GM10266 (cell line): Measurements from ENCODE around the gene KPNA3.
"Not testable (repeated sequence)": the region's sequence is repeated elsewhere in the genome, so short reads cannot be mapped to it uniquely, and the experiment has no call there.

ENCODE experiments used
- DNase-seq: peaks from one replicate; pipeline ENCODE4 v3.0.0; 2012; ENCODE audit errors: extremely low spot score
- TF ChIP-seq, protein P1 (sequence below): IDR thresholded peaks from 2 replicates; pipeline ENCODE4 v1.5.1; 2012; ENCODE audit warnings: mild to moderate bottlenecking, low read depth; ENCODE audit not compliant: control insufficient read depth, insufficient read depth; ENCODE audit errors: missing control alignments

The KPNA3 gene

GRCh38 chr13:49711218-49711863, 81.1 kb downstream of the KPNA3 start:
- TF ChIP-seq, protein P1, sequence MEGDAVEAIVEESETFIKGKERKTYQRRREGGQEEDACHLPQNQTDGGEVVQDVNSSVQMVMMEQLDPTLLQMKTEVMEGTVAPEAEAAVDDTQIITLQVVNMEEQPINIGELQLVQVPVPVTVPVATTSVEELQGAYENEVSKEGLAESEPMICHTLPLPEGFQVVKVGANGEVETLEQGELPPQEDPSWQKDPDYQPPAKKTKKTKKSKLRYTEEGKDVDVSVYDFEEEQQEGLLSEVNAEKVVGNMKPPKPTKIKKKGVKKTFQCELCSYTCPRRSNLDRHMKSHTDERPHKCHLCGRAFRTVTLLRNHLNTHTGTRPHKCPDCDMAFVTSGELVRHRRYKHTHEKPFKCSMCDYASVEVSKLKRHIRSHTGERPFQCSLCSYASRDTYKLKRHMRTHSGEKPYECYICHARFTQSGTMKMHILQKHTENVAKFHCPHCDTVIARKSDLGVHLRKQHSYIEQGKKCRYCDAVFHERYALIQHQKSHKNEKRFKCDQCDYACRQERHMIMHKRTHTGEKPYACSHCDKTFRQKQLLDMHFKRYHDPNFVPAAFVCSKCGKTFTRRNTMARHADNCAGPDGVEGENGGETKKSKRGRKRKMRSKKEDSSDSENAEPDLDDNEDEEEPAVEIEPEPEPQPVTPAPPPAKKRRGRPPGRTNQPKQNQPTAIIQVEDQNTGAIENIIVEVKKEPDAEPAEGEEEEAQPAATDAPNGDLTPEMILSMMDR, result no peak
- no peak for DNase-seq

GRCh38 chr13:49704264-49704663, 88.2 kb downstream of the KPNA3 start:
- DNase-seq, result not testable (repeated sequence)

DNA sequence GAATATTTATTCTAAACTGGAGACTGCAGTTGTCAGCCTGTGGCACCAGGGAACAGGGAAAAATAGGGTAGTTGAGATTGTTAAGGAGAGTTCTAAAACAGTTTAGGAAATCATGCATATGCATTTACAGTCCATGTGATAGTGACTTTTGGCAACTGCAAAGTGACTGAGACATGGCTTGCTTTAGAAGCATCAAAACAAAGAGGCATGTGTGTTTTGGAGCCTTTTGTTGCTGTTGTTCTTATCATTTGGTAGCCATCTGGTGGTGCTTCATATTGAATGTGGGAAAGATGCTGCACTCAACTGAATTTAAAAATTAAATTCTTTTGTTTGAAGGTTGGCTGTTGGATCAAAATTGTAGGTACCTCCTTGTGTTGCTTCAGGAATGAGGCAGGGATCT, 91.0 kb downstream of the KPNA3 start:
- no peak for DNase-seq
- TF ChIP-seq, protein P1, result no peak

DNA sequence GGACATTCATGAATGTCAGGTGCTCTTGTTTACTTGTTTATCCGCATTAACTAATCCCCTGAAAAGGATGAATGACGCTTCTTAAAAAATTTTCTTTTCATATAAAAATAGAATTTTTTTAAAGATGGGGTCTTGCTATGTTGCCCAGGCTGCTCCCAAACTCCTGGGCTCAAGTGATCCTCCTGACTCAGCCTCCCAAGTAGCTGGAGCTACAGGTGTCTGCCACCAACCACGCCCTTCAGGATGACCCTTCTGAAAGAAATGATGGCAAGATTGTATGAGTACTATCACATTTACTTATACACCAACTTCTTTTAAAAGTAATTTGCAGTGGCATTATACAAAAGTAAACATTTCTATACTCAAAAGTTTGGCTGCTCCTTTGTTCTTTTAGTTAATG, 95.0 kb downstream of the KPNA3 start:
- DNase-seq, result no peak
- TF ChIP-seq, protein P1, result no peak

DNA sequence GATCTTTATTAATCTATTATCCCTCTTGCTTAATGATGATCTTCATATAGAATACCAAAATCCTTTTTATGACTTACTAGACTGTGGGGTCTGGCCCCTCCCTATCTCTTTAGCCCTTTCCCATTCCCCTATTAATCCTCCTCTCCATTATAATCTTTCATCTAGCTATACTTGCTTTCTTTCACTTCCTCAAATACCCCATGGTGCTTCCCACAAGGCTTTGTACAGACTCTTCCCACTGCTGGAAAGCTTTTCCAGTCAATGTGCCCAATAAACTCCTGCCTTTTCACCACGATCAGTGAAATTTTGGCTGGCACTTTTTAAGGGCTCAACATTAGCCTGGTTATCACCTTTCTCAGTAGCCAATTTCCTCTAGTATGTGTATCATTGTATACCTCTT, 98.0 kb downstream of the KPNA3 start:
- no peak for DNase-seq
- TF ChIP-seq, protein P1, result no peak

DNA sequence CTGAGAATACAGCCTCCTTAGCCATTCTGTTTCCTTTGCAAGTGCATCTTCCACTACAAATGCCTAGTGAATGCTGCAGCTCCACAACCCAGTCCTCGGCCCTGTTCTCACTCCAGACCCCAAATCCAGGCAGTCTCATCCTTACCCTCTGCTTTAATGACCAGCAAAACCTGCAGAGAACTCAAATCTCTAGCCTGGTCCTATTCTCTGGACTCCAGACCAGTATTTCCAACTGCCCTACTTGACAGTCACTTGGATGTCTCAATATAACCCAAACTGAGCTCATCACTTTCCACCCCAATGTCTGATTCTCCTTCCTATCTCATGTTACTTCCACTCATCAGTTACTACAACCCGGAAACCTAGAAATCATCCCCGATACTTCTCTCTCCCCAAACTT, 98.6 kb downstream of the KPNA3 start:
- TF ChIP-seq, protein P1, result no peak
- no peak for DNase-seq

GRCh38 chr13:49693191-49693733, 99.2 kb downstream of the KPNA3 start:
- TF ChIP-seq, protein P1, result no peak
- no peak for DNase-seq
